Endodermal cell (in vitro differentiated cells): ENCODE measurements around the gene CCR2. TPM values are rescaled to one million over a fixed set of nuclear protein-coding genes. Genes with fewer than 3 reads are reported as not detected.

Experiments used
- DNase-seq: peaks from one replicate; pipeline ENCODE4 v3.0.0-alpha.2; 2017
- H3K27ac ChIP-seq: 2 replicates; pipeline ENCODE4 v1.5.1; 2013; ENCODE audit warnings: mild to moderate bottlenecking, low read depth, low read length, moderate library complexity
- H3K27me3 ChIP-seq: 2 replicates; pipeline ENCODE4 v1.6.1; 2013; ENCODE audit warnings: mild to moderate bottlenecking, low read length, moderate library complexity; ENCODE audit not compliant: insufficient read depth, control insufficient read depth, poor library complexity, severe bottlenecking
- H3K36me3 ChIP-seq: 2 replicates; pipeline ENCODE4 v1.7.0; 2013; ENCODE audit warnings: mild to moderate bottlenecking, low read length, moderate library complexity; ENCODE audit not compliant: control insufficient read depth, insufficient read depth
- H3K4me1 ChIP-seq: one replicate; pipeline ENCODE4 v1.7.0; 2013; ENCODE audit warnings: low read length; ENCODE audit not compliant: control insufficient read depth, insufficient read depth
- H3K4me3 ChIP-seq: 2 replicates; pipeline ENCODE4 v1.5.1; 2013; ENCODE audit warnings: mild to moderate bottlenecking, low read length, moderate library complexity
- H3K9ac ChIP-seq: 2 replicates; pipeline ENCODE4 v1.6.1; 2013; ENCODE audit warnings: mild to moderate bottlenecking, low read length, moderate library complexity; ENCODE audit not compliant: poor library complexity, severe bottlenecking; ENCODE audit errors: extremely low read depth
- H3K9me3 ChIP-seq: 2 replicates; pipeline ENCODE4 v1.6.1; 2013; ENCODE audit warnings: mild to moderate bottlenecking, low read length, moderate library complexity; ENCODE audit not compliant: control insufficient read depth
- H3K27ac Mint-ChIP-seq: 2 replicates; pipeline ENCODE4 v1.8.0; 2020; ENCODE audit warnings: mixed read lengths
- H3K27me3 Mint-ChIP-seq: 2 replicates; pipeline ENCODE4 v1.8.0; 2021; ENCODE audit warnings: mild to moderate bottlenecking, mixed read lengths; ENCODE audit not compliant: insufficient read depth
- H3K36me3 Mint-ChIP-seq: 2 replicates; pipeline ENCODE4 v1.8.0; 2020; ENCODE audit warnings: low read depth, mixed read lengths
- H3K4me1 Mint-ChIP-seq: 2 replicates; pipeline ENCODE4 v1.8.0; 2020; ENCODE audit warnings: mixed read lengths
- H3K4me3 Mint-ChIP-seq: 2 replicates; pipeline ENCODE4 v1.8.0; 2020; ENCODE audit warnings: mild to moderate bottlenecking, moderate library complexity, mixed read lengths
- H3K9me3 Mint-ChIP-seq: 2 replicates; pipeline ENCODE4 v1.8.0; 2020; ENCODE audit warnings: mild to moderate bottlenecking, mixed read lengths
- WGBS, 2 experiments: methylation state at CpG; one replicate each; pipeline versions ENCODE4 v1.1.5 to v1.1.7; 2013; ENCODE audit warnings: missing lambda C conversion rate in 2 of 2, mixed read lengths in 1 of 2; ENCODE audit not compliant: insufficient coverage in 1 of 2, insufficient read length in 1 of 2; 5-methylcytosine and 5-hydroxymethylcytosine counted together
- long read RNA-seq, 4 experiments: library from polyadenylated mRNA in 2 of 4; library from RNA in 1 of 4; library from capped mRNA in 1 of 4; stranded (forward) in 3 of 4; unstranded in 1 of 4; transcript quantifications; one replicate each; pipeline ENCODE4 v2.0.0, GENCODE V29; 2020 to 2021; ENCODE audit warnings: inconsistent platforms in 1 of 4
- polyA plus RNA-seq, 2 experiments: library from polyadenylated mRNA; stranded (reverse); fragments of 50-300 nt; gene quantifications; one replicate each; pipeline ENCODE4 v1.2.3, GENCODE V29; 2013
- total RNA-seq, 2 donors: library from RNA; stranded (reverse); fragmentation: NEBNext Ultra II Directional in 1 of 2; extraction: Animal tissue kit (Norgen Biotek cat#: 25700) in 1 of 2; gene quantifications; 2 replicates in 1 of 2; 3 replicates in 1 of 2; pipeline ENCODE4 v1.2.1, GENCODE V29; 2021
- TF ChIP-seq, protein P1 (sequence below): fragments of 200-600 bp; sonication (generic); conservative IDR thresholded peaks from 2 replicates; pipeline ENCODE4 v1.5.0; 2021; ENCODE audit warnings: antibody characterized with exemption, mild to moderate bottlenecking

Gene CCR2
- total RNA-seq: not detected
- not detected for polyA plus RNA-seq (2013, experiment 1 of 2)
- not detected for polyA plus RNA-seq (2013, experiment 2 of 2)
- long read RNA-seq, experiment 1: 0 reads
- long read RNA-seq, experiment 2: 0 reads
- long read RNA-seq, experiment 3: 0 reads
- long read RNA-seq, experiment 4: 0 reads

DNA sequence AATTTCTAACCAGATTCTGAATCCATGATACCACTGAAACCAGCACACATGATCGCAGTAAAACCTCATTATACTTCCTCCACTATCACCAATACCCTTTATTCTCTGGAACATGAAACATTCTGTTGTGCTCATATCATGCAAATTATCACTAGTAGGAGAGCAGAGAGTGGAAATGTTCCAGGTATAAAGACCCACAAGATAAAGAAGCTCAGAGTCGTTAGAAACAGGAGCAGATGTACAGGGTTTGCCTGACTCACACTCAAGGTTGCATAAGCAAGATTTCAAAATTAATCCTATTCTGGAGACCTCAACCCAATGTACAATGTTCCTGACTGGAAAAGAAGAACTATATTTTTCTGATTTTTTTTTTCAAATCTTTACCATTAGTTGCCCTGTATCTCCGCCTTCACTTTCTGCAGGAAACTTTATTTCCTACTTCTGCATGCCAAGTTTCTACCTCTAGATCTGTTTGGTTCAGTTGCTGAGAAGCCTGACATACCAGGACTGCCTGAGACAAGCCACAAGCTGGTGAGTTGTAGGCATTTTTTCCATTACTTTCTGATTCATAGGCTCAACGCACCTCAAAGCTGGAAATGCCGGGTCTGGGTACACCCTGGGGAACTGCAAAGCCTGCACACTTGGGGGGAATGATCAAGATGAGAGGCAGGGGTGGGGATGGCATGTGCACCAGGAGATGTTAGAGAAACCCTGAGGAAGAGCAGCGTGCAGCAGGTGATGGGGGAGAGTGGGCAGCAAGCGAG is at the start of gene CCR2:
CCR2 (plus strand) TSS at position 465 of the 764 bp plus-strand sequence. CDS start 3,417 bp downstream, outside the sequence.
- no peak for DNase-seq
- Histone ChIP-seq H3K4me3 (no peak within 1 kb of the TSS), H3K27ac (no peak within 1 kb of the TSS), H3K36me3 (no peaks in the 10 kb centered on the region), H3K27me3 (peaks cover 98% of the 10 kb centered on the region), H3K4me1 (peaks cover 3% of the 10 kb centered on the region), H3K9me3 (no peaks in the 10 kb centered on the region), H3K9ac (no peak within 1 kb of the TSS)
- TF ChIP-seq, protein P1, sequence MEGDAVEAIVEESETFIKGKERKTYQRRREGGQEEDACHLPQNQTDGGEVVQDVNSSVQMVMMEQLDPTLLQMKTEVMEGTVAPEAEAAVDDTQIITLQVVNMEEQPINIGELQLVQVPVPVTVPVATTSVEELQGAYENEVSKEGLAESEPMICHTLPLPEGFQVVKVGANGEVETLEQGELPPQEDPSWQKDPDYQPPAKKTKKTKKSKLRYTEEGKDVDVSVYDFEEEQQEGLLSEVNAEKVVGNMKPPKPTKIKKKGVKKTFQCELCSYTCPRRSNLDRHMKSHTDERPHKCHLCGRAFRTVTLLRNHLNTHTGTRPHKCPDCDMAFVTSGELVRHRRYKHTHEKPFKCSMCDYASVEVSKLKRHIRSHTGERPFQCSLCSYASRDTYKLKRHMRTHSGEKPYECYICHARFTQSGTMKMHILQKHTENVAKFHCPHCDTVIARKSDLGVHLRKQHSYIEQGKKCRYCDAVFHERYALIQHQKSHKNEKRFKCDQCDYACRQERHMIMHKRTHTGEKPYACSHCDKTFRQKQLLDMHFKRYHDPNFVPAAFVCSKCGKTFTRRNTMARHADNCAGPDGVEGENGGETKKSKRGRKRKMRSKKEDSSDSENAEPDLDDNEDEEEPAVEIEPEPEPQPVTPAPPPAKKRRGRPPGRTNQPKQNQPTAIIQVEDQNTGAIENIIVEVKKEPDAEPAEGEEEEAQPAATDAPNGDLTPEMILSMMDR: no peak
- Mint-ChIP-seq H3K4me3 (no peak within 1 kb of the TSS), H3K4me1 (peaks cover 10% of the 10 kb centered on the region), H3K36me3 (no peaks in the 10 kb centered on the region), H3K9me3 (peaks cover under 1% of the 10 kb centered on the region), H3K27ac (no peak within 1 kb of the TSS), H3K27me3 (peaks cover 96% of the 10 kb centered on the region)
- 88 to 95% methylated on average over 6 to 7 of the region's 7 CpGs for WGBS, 2 experiments

DNA sequence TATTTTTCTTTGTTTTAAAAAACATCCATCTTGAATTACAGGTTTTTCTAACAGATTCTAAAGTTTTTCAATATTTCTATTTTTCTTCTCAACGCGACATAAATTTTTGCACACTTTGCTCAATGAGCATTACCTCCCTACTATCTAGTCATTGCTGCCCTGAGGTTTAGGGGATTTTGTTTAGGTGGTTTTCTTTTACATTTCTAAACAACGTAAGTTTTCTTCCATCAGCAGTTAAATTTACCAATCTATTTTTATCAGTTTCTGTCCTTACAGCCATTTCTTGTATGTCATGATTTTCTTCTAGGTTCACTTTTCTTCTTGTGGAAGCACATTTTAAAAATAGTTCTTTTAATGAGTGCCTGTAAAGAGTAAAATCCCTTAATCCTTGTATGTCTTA is 49.2 kb upstream of the CCR2 start:
- H3K36me3 ChIP-seq: no peaks in the 10 kb centered on the region
- Mint-ChIP-seq H3K9me3 (no peaks in the 10 kb centered on the region), H3K27me3 (no peaks in the 10 kb centered on the region), H3K4me1 (no peaks in the 10 kb centered on the region), H3K27ac (no peak overlapping the region), H3K36me3 (no peaks in the 10 kb centered on the region), H3K4me3 (no peak overlapping the region)
- H3K27me3 ChIP-seq: no peaks in the 10 kb centered on the region
- H3K4me1 ChIP-seq: no peaks in the 10 kb centered on the region
- no peak overlapping the region for H3K4me3 ChIP-seq
- 81% methylated on average over 3 of the region's 3 CpGs; no CpG with 5 or more reads in 1 of the 2 experiments for WGBS, 2 experiments
- DNase-seq: no peak
- TF ChIP-seq, protein P1: no peak
- H3K27ac ChIP-seq: no peak overlapping the region
- H3K9ac ChIP-seq: no peak overlapping the region
- no peaks in the 10 kb centered on the region for H3K9me3 ChIP-seq

DNA sequence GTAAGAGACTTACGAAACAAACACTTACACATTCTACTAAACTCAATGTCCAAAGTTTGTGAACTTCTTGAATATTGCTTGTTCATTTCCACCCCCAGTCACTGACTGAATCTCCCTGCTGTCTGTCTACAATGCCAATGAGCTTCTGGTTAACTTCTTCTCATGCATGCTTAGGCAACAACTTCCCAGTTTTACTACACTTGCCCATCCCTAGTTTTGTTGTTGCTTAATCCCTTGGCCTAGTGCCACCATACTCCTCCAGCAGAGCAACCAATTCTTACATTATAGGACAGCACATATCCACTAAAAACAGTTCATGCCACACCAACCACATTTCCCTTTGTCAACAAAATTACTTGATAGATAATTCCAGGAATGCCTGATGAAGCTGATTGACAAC is 40.9 kb upstream of the CCR2 start:
- WGBS, 2 experiments: 94 to 100% methylated on average over 1 of the region's 1 CpG
- no peak for DNase-seq
- Histone ChIP-seq H3K9ac (no peak overlapping the region), H3K9me3 (peaks cover 5% of the 10 kb centered on the region), H3K4me3 (no peak overlapping the region), H3K27ac (no peak overlapping the region), H3K27me3 (no peaks in the 10 kb centered on the region), H3K4me1 (no peaks in the 10 kb centered on the region), H3K36me3 (no peaks in the 10 kb centered on the region)
- H3K36me3 Mint-ChIP-seq: no peaks in the 10 kb centered on the region
- no peak overlapping the region for H3K4me3 Mint-ChIP-seq
- H3K4me1 Mint-ChIP-seq: no peaks in the 10 kb centered on the region
- no peaks in the 10 kb centered on the region for H3K27me3 Mint-ChIP-seq
- H3K27ac Mint-ChIP-seq: no peak overlapping the region
- H3K9me3 Mint-ChIP-seq: peaks cover 8% of the 10 kb centered on the region
- TF ChIP-seq, protein P1: no peak
